ENCODE data around the gene POLN.

- no peak for TF ChIP-seq CTCF (IDR thresholded peaks at IDR 0.05)
- TF ChIP-seq EP300 (IDR thresholded peaks at IDR 0.05; ENCODE audit: low read depth) = no peak
- TF ChIP-seq POLR2A (IDR thresholded peaks at IDR 0.05) = no peak
Observed at GRCh38 chr4:2193326-2193725, 48.6 kb downstream of the POLN start.

Measured in transverse colon (tissue), 3 donors.